Endodermal cell (in vitro differentiated cells): Measurements from ENCODE around the gene IRGQ. TPM values are rescaled to one million over a fixed set of nuclear protein-coding genes. Genes with fewer than 3 reads are reported as not detected.
A peak's percentile ranks its signal among the peaks of the same experiment; 100 is the strongest.

Experiments
- DNase-seq: peaks from one replicate; pipeline ENCODE4 v3.0.0-alpha.2; 2017
- H3K27ac ChIP-seq: 2 replicates; pipeline ENCODE4 v1.5.1; 2013; ENCODE audit warnings: mild to moderate bottlenecking, low read depth, low read length, moderate library complexity
- H3K27me3 ChIP-seq: 2 replicates; pipeline ENCODE4 v1.6.1; 2013; ENCODE audit warnings: mild to moderate bottlenecking, low read length, moderate library complexity; ENCODE audit not compliant: insufficient read depth, control insufficient read depth, poor library complexity, severe bottlenecking
- H3K36me3 ChIP-seq: 2 replicates; pipeline ENCODE4 v1.7.0; 2013; ENCODE audit warnings: mild to moderate bottlenecking, low read length, moderate library complexity; ENCODE audit not compliant: control insufficient read depth, insufficient read depth
- H3K4me1 ChIP-seq: one replicate; pipeline ENCODE4 v1.7.0; 2013; ENCODE audit warnings: low read length; ENCODE audit not compliant: control insufficient read depth, insufficient read depth
- H3K4me3 ChIP-seq: 2 replicates; pipeline ENCODE4 v1.5.1; 2013; ENCODE audit warnings: mild to moderate bottlenecking, low read length, moderate library complexity
- H3K9ac ChIP-seq: 2 replicates; pipeline ENCODE4 v1.6.1; 2013; ENCODE audit warnings: mild to moderate bottlenecking, low read length, moderate library complexity; ENCODE audit not compliant: poor library complexity, severe bottlenecking; ENCODE audit errors: extremely low read depth
- H3K9me3 ChIP-seq: 2 replicates; pipeline ENCODE4 v1.6.1; 2013; ENCODE audit warnings: mild to moderate bottlenecking, low read length, moderate library complexity; ENCODE audit not compliant: control insufficient read depth
- H3K27ac Mint-ChIP-seq: 2 replicates; pipeline ENCODE4 v1.8.0; 2020; ENCODE audit warnings: mixed read lengths
- H3K27me3 Mint-ChIP-seq: 2 replicates; pipeline ENCODE4 v1.8.0; 2021; ENCODE audit warnings: mild to moderate bottlenecking, mixed read lengths; ENCODE audit not compliant: insufficient read depth
- H3K36me3 Mint-ChIP-seq: 2 replicates; pipeline ENCODE4 v1.8.0; 2020; ENCODE audit warnings: low read depth, mixed read lengths
- H3K4me1 Mint-ChIP-seq: 2 replicates; pipeline ENCODE4 v1.8.0; 2020; ENCODE audit warnings: mixed read lengths
- H3K4me3 Mint-ChIP-seq: 2 replicates; pipeline ENCODE4 v1.8.0; 2020; ENCODE audit warnings: mild to moderate bottlenecking, moderate library complexity, mixed read lengths
- H3K9me3 Mint-ChIP-seq: 2 replicates; pipeline ENCODE4 v1.8.0; 2020; ENCODE audit warnings: mild to moderate bottlenecking, mixed read lengths
- WGBS, 2 experiments: methylation state at CpG; one replicate each; pipeline versions ENCODE4 v1.1.5 to v1.1.7; 2013; ENCODE audit warnings: missing lambda C conversion rate in 2 of 2, mixed read lengths in 1 of 2; ENCODE audit not compliant: insufficient coverage in 1 of 2, insufficient read length in 1 of 2; 5-methylcytosine and 5-hydroxymethylcytosine counted together
- total RNA-seq, 2 donors: library from RNA; stranded (reverse); fragmentation: NEBNext Ultra II Directional in 1 of 2; extraction: Animal tissue kit (Norgen Biotek cat#: 25700) in 1 of 2; gene quantifications; 2 replicates in 1 of 2; 3 replicates in 1 of 2; pipeline ENCODE4 v1.2.1, GENCODE V29; 2021
- TF ChIP-seq, protein P1 (sequence below): fragments of 200-600 bp; sonication (generic); conservative IDR thresholded peaks from 2 replicates; pipeline ENCODE4 v1.5.0; 2021; ENCODE audit warnings: antibody characterized with exemption, mild to moderate bottlenecking

Gene IRGQ
- total RNA-seq, 2 donors from 2014 or later = 39.7 to 46.0 TPM

- 64 to 65% methylated on average over 12 of the region's 12 CpGs for WGBS, 2 experiments
- H3K4me1 Mint-ChIP-seq = peaks cover 23% of the 10 kb centered on the region
- Histone ChIP-seq H3K4me1 (peaks cover 4% of the 10 kb centered on the region), H3K9ac (peak overlapping the region; percentile 91), H3K4me3 (peak overlapping the region; percentile 99), H3K27me3 (no peaks in the 10 kb centered on the region), H3K36me3 (peaks cover 21% of the 10 kb centered on the region), H3K27ac (no peak overlapping the region), H3K9me3 (no peaks in the 10 kb centered on the region)
- peak overlapping the region; percentile 96 for H3K27ac Mint-ChIP-seq
- no peaks in the 10 kb centered on the region for H3K9me3 Mint-ChIP-seq
- TF ChIP-seq, protein P1, sequence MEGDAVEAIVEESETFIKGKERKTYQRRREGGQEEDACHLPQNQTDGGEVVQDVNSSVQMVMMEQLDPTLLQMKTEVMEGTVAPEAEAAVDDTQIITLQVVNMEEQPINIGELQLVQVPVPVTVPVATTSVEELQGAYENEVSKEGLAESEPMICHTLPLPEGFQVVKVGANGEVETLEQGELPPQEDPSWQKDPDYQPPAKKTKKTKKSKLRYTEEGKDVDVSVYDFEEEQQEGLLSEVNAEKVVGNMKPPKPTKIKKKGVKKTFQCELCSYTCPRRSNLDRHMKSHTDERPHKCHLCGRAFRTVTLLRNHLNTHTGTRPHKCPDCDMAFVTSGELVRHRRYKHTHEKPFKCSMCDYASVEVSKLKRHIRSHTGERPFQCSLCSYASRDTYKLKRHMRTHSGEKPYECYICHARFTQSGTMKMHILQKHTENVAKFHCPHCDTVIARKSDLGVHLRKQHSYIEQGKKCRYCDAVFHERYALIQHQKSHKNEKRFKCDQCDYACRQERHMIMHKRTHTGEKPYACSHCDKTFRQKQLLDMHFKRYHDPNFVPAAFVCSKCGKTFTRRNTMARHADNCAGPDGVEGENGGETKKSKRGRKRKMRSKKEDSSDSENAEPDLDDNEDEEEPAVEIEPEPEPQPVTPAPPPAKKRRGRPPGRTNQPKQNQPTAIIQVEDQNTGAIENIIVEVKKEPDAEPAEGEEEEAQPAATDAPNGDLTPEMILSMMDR = no peak
- H3K36me3 Mint-ChIP-seq = peaks cover 30% of the 10 kb centered on the region
- peaks cover 5% of the 10 kb centered on the region for H3K27me3 Mint-ChIP-seq
- no peak for DNase-seq
- H3K4me3 Mint-ChIP-seq = peak overlapping the region; percentile 94
Observed at GRCh38 chr19:43574424-43575155, 21.3 kb downstream of the IRGQ start.

DNA sequence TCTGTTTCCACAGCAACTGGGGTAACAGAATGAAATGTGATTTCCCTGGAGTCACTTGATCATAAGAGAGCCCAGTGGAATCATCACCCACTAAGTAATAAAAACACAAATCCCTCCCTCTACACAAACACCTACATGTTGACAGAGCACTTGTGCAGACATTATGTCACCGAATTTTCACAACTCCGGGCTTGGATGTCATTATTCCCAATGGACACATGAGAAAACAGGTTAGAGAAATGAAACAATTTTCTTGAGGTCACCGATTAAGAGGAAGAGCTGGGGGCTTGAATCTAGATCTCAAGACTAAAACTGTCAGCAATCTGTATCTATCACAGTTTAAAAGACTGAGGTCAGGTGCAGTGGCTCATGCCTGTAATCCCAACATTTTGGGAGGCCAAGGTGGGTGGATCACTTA is 23.8 kb downstream of the IRGQ start:
- no peak for DNase-seq
- Mint-ChIP-seq H3K36me3 (peaks cover 26% of the 10 kb centered on the region), H3K4me3 (no peak overlapping the region), H3K4me1 (peaks cover 14% of the 10 kb centered on the region), H3K27me3 (no peaks in the 10 kb centered on the region), H3K27ac (no peak overlapping the region), H3K9me3 (no peaks in the 10 kb centered on the region)
- TF ChIP-seq, protein P1 = no peak
- Histone ChIP-seq H3K36me3 (peaks cover 21% of the 10 kb centered on the region), H3K27ac (no peak overlapping the region), H3K4me1 (peaks cover 4% of the 10 kb centered on the region), H3K9me3 (no peaks in the 10 kb centered on the region), H3K27me3 (no peaks in the 10 kb centered on the region), H3K9ac (no peak overlapping the region), H3K4me3 (no peak overlapping the region)
- 96 to 100% methylated on average over 3 of the region's 3 CpGs for WGBS, 2 experiments

DNA sequence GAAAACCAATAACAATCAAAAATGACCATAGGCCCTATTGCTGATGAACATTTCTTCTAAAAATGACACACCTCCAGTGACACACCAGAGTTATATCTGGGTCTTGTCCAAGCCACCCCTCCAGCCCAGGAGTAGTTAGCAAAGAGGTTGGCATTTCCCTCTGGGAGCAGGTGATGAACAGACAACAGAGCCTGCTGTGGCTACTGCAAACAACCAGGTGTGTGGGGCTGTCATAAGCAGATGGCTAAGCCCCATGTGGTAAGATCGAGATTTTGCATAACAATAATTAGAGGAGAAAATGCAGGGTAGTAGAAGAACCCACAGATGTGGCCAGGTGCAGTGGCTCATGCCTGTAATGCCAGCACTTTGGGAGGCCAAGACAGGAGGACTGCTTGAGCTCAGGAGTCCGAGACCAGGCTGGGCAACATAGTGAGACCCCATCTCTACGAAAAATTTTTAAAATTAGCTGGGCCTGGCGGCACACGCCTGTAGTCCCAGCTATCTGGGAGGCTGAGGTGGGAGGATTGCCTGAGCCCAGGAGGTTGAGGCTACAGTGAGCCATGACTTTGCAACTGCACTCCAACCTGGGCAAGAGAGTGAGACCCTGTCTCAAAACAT is 25.7 kb downstream of the IRGQ start:
- no peak overlapping the region for H3K27ac ChIP-seq
- peaks cover 21% of the 10 kb centered on the region for H3K36me3 ChIP-seq
- DNase-seq = no peak
- Mint-ChIP-seq H3K36me3 (peaks cover 26% of the 10 kb centered on the region), H3K4me1 (peaks cover 5% of the 10 kb centered on the region), H3K27me3 (no peaks in the 10 kb centered on the region), H3K9me3 (no peaks in the 10 kb centered on the region), H3K4me3 (no peak overlapping the region), H3K27ac (no peak overlapping the region)
- no peaks in the 10 kb centered on the region for H3K27me3 ChIP-seq
- 94 to 98% methylated on average over 4 to 5 of the region's 5 CpGs for WGBS, 2 experiments
- no peaks in the 10 kb centered on the region for H3K9me3 ChIP-seq
- no peak overlapping the region for H3K9ac ChIP-seq
- no peaks in the 10 kb centered on the region for H3K4me1 ChIP-seq
- TF ChIP-seq, protein P1 = no peak
- no peak overlapping the region for H3K4me3 ChIP-seq
